Mesendoderm (in vitro differentiated cells): Measurements from ENCODE around the gene PRSS8.
"Not testable (repeated sequence)": the region's sequence is repeated elsewhere in the genome, so short reads cannot be mapped to it uniquely, and the experiment has no call there.

Experiments
- DNase-seq: peaks from one replicate; pipeline ENCODE4 v3.0.0; 2013
- H2AK5ac ChIP-seq: 2 replicates; pipeline ENCODE4 v1.6.1; 2013; ENCODE audit warnings: low read length, inconsistent platforms
- H2BK120ac ChIP-seq: 2 replicates; pipeline ENCODE4 v1.6.1; 2013; ENCODE audit warnings: low read depth, mild to moderate bottlenecking, low read length, moderate library complexity, mixed read lengths
- H2BK15ac ChIP-seq: replicated peaks from 2 replicates; pipeline ENCODE4 v1.6.1; 2013; ENCODE audit warnings: low read depth, mild to moderate bottlenecking, moderate library complexity
- H2BK5ac ChIP-seq: 2 replicates; pipeline ENCODE4 v1.6.1; 2013; ENCODE audit warnings: low read length, inconsistent platforms
- H3K18ac ChIP-seq: 2 replicates; pipeline ENCODE4 v1.6.1; 2013; ENCODE audit warnings: mild to moderate bottlenecking, low read length, mixed read lengths
- H3K23ac ChIP-seq: one replicate; pipeline ENCODE4 v1.6.1; 2013; ENCODE audit warnings: low read length
- H3K27ac ChIP-seq: 2 replicates; pipeline ENCODE4 v1.5.1; 2013; ENCODE audit warnings: low read depth, mild to moderate bottlenecking, inconsistent platforms, low read length, moderate library complexity
- H3K27me3 ChIP-seq: 2 replicates; pipeline ENCODE4 v1.6.1; 2013; ENCODE audit warnings: low read length, control low read depth, mild to moderate bottlenecking, inconsistent platforms; ENCODE audit not compliant: insufficient read depth, poor library complexity
- H3K36me3 ChIP-seq: 2 replicates; pipeline ENCODE4 v1.6.1; 2013; ENCODE audit warnings: low read length, inconsistent platforms; ENCODE audit not compliant: control insufficient read depth, insufficient read depth
- H3K4ac ChIP-seq: one replicate; pipeline ENCODE4 v1.6.1; 2013; ENCODE audit warnings: low read depth, mild to moderate bottlenecking, low read length, moderate library complexity
- H3K4me1 ChIP-seq: 2 replicates; pipeline ENCODE4 v1.6.1; 2013; ENCODE audit warnings: low read depth, low read length, inconsistent platforms; ENCODE audit not compliant: control insufficient read depth
- H3K4me2 ChIP-seq: 2 replicates; pipeline ENCODE4 v1.6.1; 2013; ENCODE audit warnings: low read length
- H3K4me3 ChIP-seq: 2 replicates; pipeline ENCODE4 v1.5.1; 2013; ENCODE audit warnings: mild to moderate bottlenecking, low read length
- H3K56ac ChIP-seq: one replicate; pipeline ENCODE4 v1.6.1; 2013; ENCODE audit warnings: low read length
- H3K79me1 ChIP-seq: 2 replicates; pipeline ENCODE4 v1.6.1; 2013; ENCODE audit warnings: low read length, inconsistent platforms
- H3K79me2 ChIP-seq: 2 replicates; pipeline ENCODE4 v1.6.1; 2013; ENCODE audit warnings: mild to moderate bottlenecking, low read length; ENCODE audit not compliant: control insufficient read depth, insufficient read depth
- H3K9ac ChIP-seq: 2 replicates; pipeline ENCODE4 v1.6.1; 2013; ENCODE audit warnings: low read length, inconsistent platforms
- H4K5ac ChIP-seq: one replicate; pipeline ENCODE4 v1.6.1; 2013; ENCODE audit warnings: low read length
- H4K8ac ChIP-seq: one replicate; pipeline ENCODE4 v1.6.1; 2013; ENCODE audit warnings: low read depth, mild to moderate bottlenecking, control low read depth, low read length, moderate library complexity
- WGBS: extraction: QIAGEN DNeasy Blood & Tissue Kit; methylation state at CpG from one replicate; pipeline ENCODE4 v1.1.7; 2013; ENCODE audit warnings: low lambda C conversion rate, missing lambda C conversion rate; ENCODE audit not compliant: insufficient coverage; ENCODE audit errors: extremely low coverage; 5-methylcytosine and 5-hydroxymethylcytosine counted together

PRSS8 gene

GRCh38 chr16:31167315-31167714 is 31.8 kb upstream of the PRSS8 start:
- no peak for DNase-seq
- H3K79me2 ChIP-seq: no peaks in the 10 kb centered on the region
- H3K4me1 ChIP-seq: no peaks in the 10 kb centered on the region
- no peak overlapping the region for H3K4ac ChIP-seq
- H3K9ac ChIP-seq: no peak overlapping the region
- no peak overlapping the region for H2BK120ac ChIP-seq
- H3K4me3 ChIP-seq: no peak overlapping the region
- no CpG with 5 or more reads among the region's 8 CpGs for WGBS
- no peak overlapping the region for H3K23ac ChIP-seq
- H2BK15ac ChIP-seq: no peak overlapping the region
- H3K36me3 ChIP-seq: no peaks in the 10 kb centered on the region
- no peaks in the 10 kb centered on the region for H3K79me1 ChIP-seq
- no peaks in the 10 kb centered on the region for H3K27me3 ChIP-seq
- no peak overlapping the region for H3K27ac ChIP-seq
- no peak overlapping the region for H3K4me2 ChIP-seq
- no peak overlapping the region for H3K18ac ChIP-seq
- H4K8ac ChIP-seq: no peak overlapping the region
- H3K56ac ChIP-seq: no peak overlapping the region
- H2BK5ac ChIP-seq: no peak overlapping the region
- H2AK5ac ChIP-seq: no peak overlapping the region
- no peak overlapping the region for H4K5ac ChIP-seq

- Histone ChIP-seq H3K79me2 (no peaks in the 10 kb centered on the region), H3K23ac (no peak overlapping the region), H2BK5ac (no peak overlapping the region), H2AK5ac (no peak overlapping the region), H3K27me3 (no peaks in the 10 kb centered on the region), H3K27ac (no peak overlapping the region), H3K9ac (no peak overlapping the region), H2BK120ac (no peak overlapping the region), H3K4me1 (no peaks in the 10 kb centered on the region), H3K4ac (no peak overlapping the region), H4K8ac (no peak overlapping the region), H3K36me3 (no peaks in the 10 kb centered on the region), H3K18ac (no peak overlapping the region), H3K79me1 (no peaks in the 10 kb centered on the region), H4K5ac (no peak overlapping the region), H2BK15ac (no peak overlapping the region), H3K56ac (no peak overlapping the region), H3K4me3 (no peak overlapping the region), H3K4me2 (no peak overlapping the region)
- no CpG with 5 or more reads among the region's 8 CpGs for WGBS
- DNase-seq: no peak
These were observed 21.6 kb upstream of the PRSS8 start for GRCh38 chr16:31157136-31157535.

DNA sequence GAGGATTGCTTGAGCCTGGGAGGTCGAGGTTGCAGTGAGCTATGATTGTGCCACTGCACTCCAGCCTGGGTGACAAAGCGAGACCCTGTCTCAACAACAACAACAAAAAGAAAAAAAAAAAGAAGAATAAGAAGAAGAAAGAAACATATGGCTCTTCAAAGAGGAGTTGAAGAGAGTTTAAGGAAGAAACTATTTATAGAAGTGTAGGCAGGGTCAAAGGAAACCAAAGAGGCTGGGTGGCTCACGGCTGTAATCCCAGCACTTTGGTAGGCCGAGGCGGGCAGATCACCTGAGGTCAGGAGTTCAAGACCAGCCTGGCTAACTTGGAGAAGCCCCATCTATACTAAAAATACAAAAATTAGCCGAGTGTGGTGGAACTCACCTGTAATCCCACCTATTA is 15.4 kb upstream of the PRSS8 start:
- DNase-seq, H3K4me3 ChIP-seq, H3K79me1 ChIP-seq, H3K9ac ChIP-seq, H4K8ac ChIP-seq, H3K27ac ChIP-seq, H3K4me1 ChIP-seq, H2BK15ac ChIP-seq, H3K23ac ChIP-seq, H3K4me2 ChIP-seq, H3K4ac ChIP-seq, H3K36me3 ChIP-seq, H3K79me2 ChIP-seq, H2BK5ac ChIP-seq, H4K5ac ChIP-seq, H3K56ac ChIP-seq, H2AK5ac ChIP-seq, H2BK120ac ChIP-seq, H3K18ac ChIP-seq, H3K27me3 ChIP-seq: not testable (repeated sequence)
- WGBS: no CpG with 5 or more reads among the region's 6 CpGs

DNA sequence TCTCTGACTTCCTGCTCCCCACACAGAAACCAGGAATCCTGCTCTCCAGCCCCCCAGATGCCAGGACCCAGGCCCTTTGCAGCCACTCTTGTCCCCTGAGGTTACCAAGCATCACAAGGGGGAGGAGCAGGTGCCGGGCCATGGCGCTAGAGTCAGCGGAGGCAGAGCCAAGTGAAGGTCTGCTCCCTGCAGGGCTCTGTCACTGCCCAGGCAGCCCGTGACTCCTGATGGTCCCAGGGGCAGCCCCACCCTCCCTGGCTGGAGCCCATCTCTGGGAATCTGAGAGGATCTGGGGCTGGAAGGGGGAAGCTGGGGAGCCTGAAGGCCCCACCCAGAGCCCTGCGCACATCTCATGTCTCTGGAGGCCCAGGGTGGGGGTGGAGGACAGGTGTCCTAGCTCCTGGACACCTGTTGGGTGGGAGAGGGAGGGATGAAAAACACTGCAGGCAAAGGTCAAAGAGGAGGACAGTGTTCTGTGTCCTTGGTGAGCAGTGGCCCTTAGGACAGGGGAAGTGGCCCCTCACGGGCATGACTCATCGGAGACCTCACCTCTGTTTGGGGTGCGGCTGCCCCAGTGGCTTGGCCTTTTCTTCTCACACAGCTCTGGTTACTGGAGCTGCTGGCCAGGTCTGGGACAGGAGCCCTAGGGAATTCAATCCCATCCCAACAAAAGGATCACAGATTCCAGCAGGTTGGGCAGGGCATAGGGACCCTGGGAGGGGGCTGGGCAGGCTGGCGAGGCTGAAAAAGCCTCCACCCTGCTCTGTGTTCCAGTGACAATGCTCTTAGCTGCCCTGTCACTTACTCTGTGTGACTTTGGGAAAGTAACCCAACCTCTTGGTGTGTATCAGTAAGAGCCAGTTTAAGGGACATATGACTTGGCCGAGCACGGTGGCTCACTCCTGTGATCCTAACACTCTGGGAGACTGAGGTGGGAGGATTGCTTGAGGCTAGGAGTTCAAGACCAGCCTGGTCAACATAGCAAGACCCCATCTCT is 14.7 kb upstream of the PRSS8 start, which contains the start of gene PRSS36:
Gene PRSS36, minus strand, starts transcription at position 173 of the 997 bp plus-strand sequence. Its CDS starts 31 bp downstream, at position 142.
- H3K79me2 ChIP-seq: no peaks in the 10 kb centered on the region
- H3K23ac ChIP-seq: peak within 1 kb of the TSS; percentile 3
- no peaks in the 10 kb centered on the region for H3K79me1 ChIP-seq
- H2BK120ac ChIP-seq: no peak within 1 kb of the TSS
- H2BK5ac ChIP-seq: no peak within 1 kb of the TSS
- WGBS: no CpG with 5 or more reads among the region's 11 CpGs
- no peak within 1 kb of the TSS for H3K4ac ChIP-seq
- no peak within 1 kb of the TSS for H3K27ac ChIP-seq
- peak within 1 kb of the TSS; percentile 49 for H3K56ac ChIP-seq
- no peak within 1 kb of the TSS for H2BK15ac ChIP-seq
- no peaks in the 10 kb centered on the region for H3K36me3 ChIP-seq
- no peak within 1 kb of the TSS for H4K5ac ChIP-seq
- no peak within 1 kb of the TSS for H2AK5ac ChIP-seq
- no peak within 1 kb of the TSS for H3K9ac ChIP-seq
- H4K8ac ChIP-seq: no peak within 1 kb of the TSS
- H3K4me1 ChIP-seq: no peaks in the 10 kb centered on the region
- H3K4me3 ChIP-seq: no peak within 1 kb of the TSS
- H3K27me3 ChIP-seq: peaks cover 3% of the 10 kb centered on the region
- H3K4me2 ChIP-seq: no peak within 1 kb of the TSS
- DNase-seq: no peak
- H3K18ac ChIP-seq: no peak within 1 kb of the TSS

GRCh38 chr16:31149332-31149731 is 13.8 kb upstream of the PRSS8 start:
- WGBS: no CpG with 5 or more reads among the region's 5 CpGs
- H3K56ac ChIP-seq: peak overlapping the region; percentile 49
- no peak for DNase-seq

More at GRCh38 chr16:31149332-31149731, 13.8 kb upstream of the PRSS8 start:
- H3K4ac ChIP-seq: no peak overlapping the region
- no peak overlapping the region for H3K4me3 ChIP-seq
- H3K79me1 ChIP-seq: no peaks in the 10 kb centered on the region
- no peak overlapping the region for H3K9ac ChIP-seq
- H3K27me3 ChIP-seq: peaks cover 3% of the 10 kb centered on the region
- H3K79me2 ChIP-seq: no peaks in the 10 kb centered on the region
- no peak overlapping the region for H2BK120ac ChIP-seq
- no peak overlapping the region for H3K4me2 ChIP-seq
- no peak overlapping the region for H3K27ac ChIP-seq
- H3K36me3 ChIP-seq: no peaks in the 10 kb centered on the region
- H4K8ac ChIP-seq: no peak overlapping the region
- H3K23ac ChIP-seq: peak overlapping the region; percentile 3
- H4K5ac ChIP-seq: no peak overlapping the region
- no peak overlapping the region for H2BK15ac ChIP-seq
- no peak overlapping the region for H3K18ac ChIP-seq
- H2AK5ac ChIP-seq: no peak overlapping the region
- no peak overlapping the region for H2BK5ac ChIP-seq
- no peaks in the 10 kb centered on the region for H3K4me1 ChIP-seq
